Heart left ventricle (tissue), 16 donors: ENCODE measurements around the gene TMEM62. TPM values are rescaled to one million over a fixed set of nuclear protein-coding genes. Genes with fewer than 3 reads are reported as not detected.

ENCODE experiments used
- ATAC-seq, 4 donors: fragments of 200-7000 bp; cut with Tn5 transposase; one replicate each; pipeline ENCODE4 v1.9.1; 2020 to 2022; ENCODE audit warnings: moderate library complexity in 4 of 4, mild to moderate bottlenecking in 3 of 4, moderate number of reproducible peaks in 1 of 4
- DNase-seq, 5 donors: peaks; one replicate each; pipeline ENCODE4 v3.0.0-alpha.2; 2020
- H3K27ac ChIP-seq, 12 donors: fragments of 200-600 bp; sonication (generic) in 4 of 12; one replicate each; pipeline versions ENCODE4 v1.5.0 to v1.8.0; 2016 to 2022; ENCODE audit warnings: mild to moderate bottlenecking in 2 of 12
- H3K27me3 ChIP-seq, 9 donors: fragments of 200-600 bp; sonication (generic) in 2 of 9; one replicate each; pipeline versions ENCODE4 v1.5.1 to v1.8.0; 2016 to 2022; ENCODE audit warnings: mild to moderate bottlenecking in 3 of 9
- H3K36me3 ChIP-seq, 9 donors: fragments of 200-600 bp; sonication (generic) in 2 of 9; one replicate each; pipeline versions ENCODE4 v1.5.0 to v1.8.0; 2018 to 2022; ENCODE audit warnings: mild to moderate bottlenecking in 2 of 9
- H3K4me1 ChIP-seq, 12 donors: fragments of 200-600 bp; sonication (generic) in 4 of 12; one replicate each; pipeline versions ENCODE4 v1.5.0 to v1.8.0; 2016 to 2022; ENCODE audit warnings: mild to moderate bottlenecking in 3 of 12
- H3K4me3 ChIP-seq, 12 donors: fragments of 200-600 bp; sonication (generic) in 4 of 12; one replicate each; pipeline versions ENCODE4 v1.5.0 to v1.8.0; 2017 to 2022; ENCODE audit warnings: mild to moderate bottlenecking in 9 of 12, moderate library complexity in 4 of 12
- H3K9me3 ChIP-seq, 12 donors: fragments of 200-600 bp; sonication (generic) in 4 of 12; one replicate each; pipeline versions ENCODE4 v1.5.0 to v1.8.0; 2016 to 2022; ENCODE audit warnings: mild to moderate bottlenecking in 1 of 12
- CTCF ChIP-seq, 12 donors: fragments of 200-600 bp; sonication (generic) in 4 of 12; IDR thresholded peaks; one replicate each; pipeline versions ENCODE4 v1.5.0 to v1.8.0; 2018 to 2022; ENCODE audit warnings: antibody characterized with exemption in 12 of 12, mild to moderate bottlenecking in 5 of 12
- POLR2A ChIP-seq, 2 donors: fragments of 450-650 bp; IDR thresholded peaks; one replicate each; pipeline ENCODE4 v1.6.1; 2017; ENCODE audit warnings: antibody characterized with exemption in 2 of 2, mild to moderate bottlenecking in 2 of 2, moderate library complexity in 2 of 2
- WGBS, 4 donors: extraction: QIAGEN DNeasy Blood & Tissue Kit in 2 of 4; methylation state at CpG; one replicate each; pipeline versions ENCODE4 v1.1.5 to v1.1.7; 2013 to 2018; 5-methylcytosine and 5-hydroxymethylcytosine counted together
- intact Hi-C, 10 donors: fragments of 100-400 bp; cut with DNase I; formaldehyde crosslinking; loops; one replicate each; pipeline versions ENCODE4 v1.11.1 to v1.14.2; 2022
- polyA plus RNA-seq, 2 donors: library from polyadenylated mRNA; stranded (reverse); fragments of 200-250 nt; gene quantifications; one replicate each; pipeline ENCODE4 v1.2.3, GENCODE V29; 2013
- total RNA-seq, 9 donors: library from RNA; depleted of rRNA in 2 of 9; stranded (reverse); fragments of >200 nt in 2 of 9; fragmentation: NEBNext Ultra II Directional in 3 of 9; extraction: Animal tissue kit (Norgen Biotek cat#: 25700) in 3 of 9; gene quantifications; one replicate each; pipeline versions ENCODE4 v1.1.0 to v1.2.4, GENCODE V29; 2016 to 2023
- donor health status: ischemic (EF 13 %, LVEDD 7.1; RV severe dilation, severe dysfunction).
- donor health status: healthy with polysubstance abuse.
- donor health status: DM: no; HTN: yes; CAD: no.
- donor health status: DM: no; HTN: no; CAD: no.
- donor health status: ischemic (EF 25% LVEDD 6.9; RV normal size, moderate dysfunction).
- donor health status: ischemic (EF 25% LVEDD 5.7; RV mildly dilated, moderate dysfunction).
- donor health status: healthy.
- donor health status: DM: yes; HTN: yes; CAD: no.
- donor health status: ischemic (EF 35%, LVEDD 5.7; RV mildly dilated, moderate dysfunction).
- donor health status: nonischemic (EF 11% LVEDD 7.7; RV severe dilation, severe dysfunction).
- donor health status: DM: yes; HTN: yes; CAD: no.
- donor health status: PGD.
- donor health status: ischemic (EF 29% LVEDD 5.4; RV normal size, mild dysfunction).
- donor health status: nonischemic (EF 23%, LVEDD 6.1; RV moderate dilation, normal function).

Gene TMEM62
- total and polyA plus RNA-seq, 11 donors: 8.2 to 18.5 (median 12.8) TPM

GRCh38 chr15:43208052-43209002, 74.9 kb downstream of the TMEM62 start:
- no peak for TF ChIP-seq POLR2A (IDR thresholded peaks at IDR 0.05)
- TF ChIP-seq CTCF (IDR thresholded peaks at IDR 0.05): no peak
- H3K4me3 ChIP-seq: no peak overlapping the region
- no peaks in the 10 kb centered on the region for H3K9me3 ChIP-seq
- no peaks in the 10 kb centered on the region for H3K36me3 ChIP-seq
- intact Hi-C loops: no loop called here
- peaks cover 0 to 9% (median 0%) of the 10 kb centered on the region in 12 donors for H3K4me1 ChIP-seq
- WGBS, 4 donors: 65 to 70% (median 67%) methylated on average over 22 to 23 of the region's 23 CpGs
- ATAC-seq (no peak), DNase-seq (no peak)
- H3K27me3 ChIP-seq: peaks cover 0 to 14% (median 0%) of the 10 kb centered on the region in 9 donors
- H3K27ac ChIP-seq: no peak overlapping the region

GRCh38 chr15:43209059-43209824, 75.9 kb downstream of the TMEM62 start:
- no peak overlapping the region for H3K27ac ChIP-seq
- no peaks in the 10 kb centered on the region for H3K36me3 ChIP-seq
- intact Hi-C loops: no loop called here
- DNase-seq: no peak
- H3K27me3 ChIP-seq: peaks cover 0 to 14% (median 0%) of the 10 kb centered on the region in 9 donors
- peak in 2 of 12 donors; percentile 13 to 29 for TF ChIP-seq CTCF (IDR thresholded peaks at IDR 0.05)
- no peak for TF ChIP-seq POLR2A (IDR thresholded peaks at IDR 0.05)
- no peaks in the 10 kb centered on the region for H3K9me3 ChIP-seq
- 57 to 79% (median 73%) methylated on average over 5 to 13 of the region's 13 CpGs for WGBS, 4 donors
- peaks cover 0 to 5% (median 0%) of the 10 kb centered on the region in 12 donors for H3K4me1 ChIP-seq
- peak in 2 of 4 donors; percentile 31 to 34 for ATAC-seq
- no peak overlapping the region for H3K4me3 ChIP-seq

- TF ChIP-seq CTCF (IDR thresholded peaks at IDR 0.05) (no peak), POLR2A (IDR thresholded peaks at IDR 0.05) (no peak)
- DNase-seq (no peak), ATAC-seq (no peak)
- H3K4me1 ChIP-seq: peaks cover 0 to 5% (median 0%) of the 10 kb centered on the region in 12 donors
- intact Hi-C loops: no loop called here
- H3K27ac ChIP-seq: no peak overlapping the region
- no peak overlapping the region for H3K4me3 ChIP-seq
- WGBS, 4 donors: 85 to 91% (median 89%) methylated on average over 15 of the region's 15 CpGs
- no peaks in the 10 kb centered on the region for H3K9me3 ChIP-seq
- peaks cover 0 to 14% (median 0%) of the 10 kb centered on the region in 9 donors for H3K27me3 ChIP-seq
- no peaks in the 10 kb centered on the region for H3K36me3 ChIP-seq
Observed at GRCh38 chr15:43210172-43210745, 76.9 kb downstream of the TMEM62 start.
